Islet precursor cell (in vitro differentiated cells): ENCODE measurements around the gene LMO4.

Source experiments
- DNase-seq: peaks from one replicate; pipeline ENCODE4 v3.0.0-alpha.2; 2018

The LMO4 gene

GRCh38 chr1:87329051-87329525, 408 bp downstream of the LMO4 start:
- peak; percentile 75 for DNase-seq

- no peak for DNase-seq
Observed at GRCh38 chr1:87329526-87330056, 911 bp downstream of the LMO4 start.

GRCh38 chr1:87330057-87330884, 1.6 kb downstream of the LMO4 start:
- peak; percentile 75 for DNase-seq

GRCh38 chr1:87330885-87331364, 2.2 kb downstream of the LMO4 start:
- DNase-seq = peak; percentile 61

- peak; percentile 91 for DNase-seq
Observed at GRCh38 chr1:87331365-87332241, 2.9 kb downstream of the LMO4 start.

GRCh38 chr1:87333692-87334347, 5.1 kb downstream of the LMO4 start:
- no peak for DNase-seq

- peak; percentile 81 for DNase-seq
Observed at GRCh38 chr1:87334351-87335174, 5.9 kb downstream of the LMO4 start.

GRCh38 chr1:87335175-87335884, 6.7 kb downstream of the LMO4 start:
- peak; percentile 86 for DNase-seq

GRCh38 chr1:87336623-87337067, 8.0 kb downstream of the LMO4 start:
- no peak for DNase-seq

GRCh38 chr1:87337606-87338005, 8.9 kb downstream of the LMO4 start:
- no peak for DNase-seq

GRCh38 chr1:87338566-87338965, 9.9 kb downstream of the LMO4 start:
- DNase-seq = no peak

- no peak for DNase-seq
Observed at GRCh38 chr1:87344231-87344630, 15.6 kb downstream of the LMO4 start.

- DNase-seq = no peak
Observed at GRCh38 chr1:87346130-87346814, 17.6 kb downstream of the LMO4 start.

GRCh38 chr1:87348341-87349019, 19.8 kb downstream of the LMO4 start:
- DNase-seq = no peak

- no peak for DNase-seq
Observed at GRCh38 chr1:87349036-87349435, 20.4 kb downstream of the LMO4 start.

GRCh38 chr1:87355894-87356293, 27.2 kb downstream of the LMO4 start:
- DNase-seq = no peak

GRCh38 chr1:87356591-87356990, 27.9 kb downstream of the LMO4 start:
- DNase-seq = no peak

GRCh38 chr1:87358219-87358618, 29.5 kb downstream of the LMO4 start:
- no peak for DNase-seq

GRCh38 chr1:87359586-87359985, 30.9 kb downstream of the LMO4 start:
- no peak for DNase-seq
